ENCODE data around the gene IZUMO4.

GRCh38 chr19:2077833-2078619, 18.7 kb upstream of the IZUMO4 start:
- TF ChIP-seq CTCF (IDR thresholded peaks at IDR 0.05; ENCODE audit: borderline replicate concordance, extremely low read depth, low read length, poor library complexity, severe bottlenecking) (no peak), EZH2 (IDR thresholded peaks at IDR 0.05; ENCODE audit: borderline replicate concordance, low read depth, low read length, severe bottlenecking) (no peak)
